OCI-LY1 (cell line): ENCODE data around the gene DGKB.

ENCODE experiments used
- EZH2 ChIP-seq: fragments of 200-600 bp; sonication (generic), shearing (Covaris generic); IDR thresholded peaks from 2 replicates; pipeline ENCODE4 v1.8.0; 2017; ENCODE audit warnings: borderline replicate concordance, mixed run types, mild to moderate bottlenecking, antibody characterized with exemption, low read length, moderate library complexity, mixed read lengths
- TF ChIP-seq, protein P1 (sequence below): fragments of 200-600 bp; sonication (generic), shearing (Covaris generic); IDR thresholded peaks from 2 replicates; pipeline ENCODE4 v1.5.1; 2017; ENCODE audit warnings: mild to moderate bottlenecking, antibody characterized with exemption, low read length, moderate library complexity, mixed read lengths

GRCh38 chr7:14818871-14819270 is 83.7 kb downstream of the DGKB start:
- TF ChIP-seq, protein P1, sequence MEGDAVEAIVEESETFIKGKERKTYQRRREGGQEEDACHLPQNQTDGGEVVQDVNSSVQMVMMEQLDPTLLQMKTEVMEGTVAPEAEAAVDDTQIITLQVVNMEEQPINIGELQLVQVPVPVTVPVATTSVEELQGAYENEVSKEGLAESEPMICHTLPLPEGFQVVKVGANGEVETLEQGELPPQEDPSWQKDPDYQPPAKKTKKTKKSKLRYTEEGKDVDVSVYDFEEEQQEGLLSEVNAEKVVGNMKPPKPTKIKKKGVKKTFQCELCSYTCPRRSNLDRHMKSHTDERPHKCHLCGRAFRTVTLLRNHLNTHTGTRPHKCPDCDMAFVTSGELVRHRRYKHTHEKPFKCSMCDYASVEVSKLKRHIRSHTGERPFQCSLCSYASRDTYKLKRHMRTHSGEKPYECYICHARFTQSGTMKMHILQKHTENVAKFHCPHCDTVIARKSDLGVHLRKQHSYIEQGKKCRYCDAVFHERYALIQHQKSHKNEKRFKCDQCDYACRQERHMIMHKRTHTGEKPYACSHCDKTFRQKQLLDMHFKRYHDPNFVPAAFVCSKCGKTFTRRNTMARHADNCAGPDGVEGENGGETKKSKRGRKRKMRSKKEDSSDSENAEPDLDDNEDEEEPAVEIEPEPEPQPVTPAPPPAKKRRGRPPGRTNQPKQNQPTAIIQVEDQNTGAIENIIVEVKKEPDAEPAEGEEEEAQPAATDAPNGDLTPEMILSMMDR, result no peak
- TF ChIP-seq EZH2, result no peak
